Chondrocyte (in vitro differentiated cells): ENCODE measurements around the gene TPM1. TPM values are rescaled to one million over a fixed set of nuclear protein-coding genes. Genes with fewer than 3 reads are reported as not detected.

Experiments
- DNase-seq: peaks from one replicate; pipeline ENCODE4 v3.0.0; 2021; ENCODE audit warnings: mixed read lengths, low spot score
- H3K27ac Mint-ChIP-seq: one replicate; pipeline ENCODE4 v1.8.0; 2021; ENCODE audit warnings: mild to moderate bottlenecking, moderate library complexity, mixed read lengths; ENCODE audit not compliant: unreplicated experiment
- H3K27me3 Mint-ChIP-seq: 2 replicates; pipeline ENCODE4 v1.8.0; 2021; ENCODE audit warnings: low read depth, mixed read lengths
- H3K36me3 Mint-ChIP-seq: 2 replicates; pipeline ENCODE4 v1.8.0; 2021; ENCODE audit warnings: low read depth, mixed read lengths
- H3K4me1 Mint-ChIP-seq: 2 replicates; pipeline ENCODE4 v1.8.0; 2021; ENCODE audit warnings: low read depth, mild to moderate bottlenecking, mixed read lengths
- H3K4me3 Mint-ChIP-seq: one replicate; pipeline ENCODE4 v1.8.0; 2021; ENCODE audit warnings: mild to moderate bottlenecking, moderate library complexity, mixed read lengths; ENCODE audit not compliant: unreplicated experiment
- H3K9me3 Mint-ChIP-seq: 2 replicates; pipeline ENCODE4 v1.8.0; 2021; ENCODE audit warnings: low read depth, mixed read lengths
- CTCF ChIP-seq: fragments of 200-600 bp; sonication (generic); IDR thresholded peaks from 2 replicates; pipeline ENCODE4 v1.5.0; 2021; ENCODE audit warnings: antibody characterized with exemption, mild to moderate bottlenecking, moderate library complexity
- total RNA-seq: library from RNA; stranded (reverse); gene quantifications from 3 replicates; pipeline ENCODE4 v1.2.1, GENCODE V29; 2021

The TPM1 gene
- total RNA-seq, 1 donor from 2014 or later = 2,332 TPM

- no peaks in the 10 kb centered on the region for H3K27me3 Mint-ChIP-seq
- peak overlapping the region; percentile 99 for H3K4me3 Mint-ChIP-seq
- no peak for DNase-seq
- H3K36me3 Mint-ChIP-seq = peaks cover 60% of the 10 kb centered on the region
- TF ChIP-seq CTCF = no peak
- H3K27ac Mint-ChIP-seq = peak overlapping the region; percentile 96
- H3K4me1 Mint-ChIP-seq = peaks cover 59% of the 10 kb centered on the region
- no peaks in the 10 kb centered on the region for H3K9me3 Mint-ChIP-seq
These were observed 2.9 kb downstream of the TPM1 start for GRCh38 chr15:63045465-63045840.

DNA sequence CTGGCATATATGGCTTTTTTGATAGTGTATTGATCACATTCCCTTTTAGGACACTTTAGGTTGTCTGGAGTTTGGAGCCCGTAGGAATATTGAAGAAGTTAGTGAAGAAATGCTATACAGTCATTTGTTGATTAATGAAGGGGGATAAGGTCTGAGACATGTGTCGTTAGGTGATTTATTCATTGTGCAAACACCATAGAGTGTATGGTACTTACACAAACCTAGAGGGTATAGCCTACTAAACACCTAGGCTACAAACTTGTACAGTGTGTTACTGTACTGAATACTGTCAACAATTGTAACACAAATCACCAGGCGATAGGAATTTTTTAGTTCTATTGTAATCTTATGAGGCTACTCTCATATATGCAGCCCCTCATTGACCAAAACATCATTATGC lies 3.3 kb downstream of the TPM1 start:
- Mint-ChIP-seq H3K4me1 (peaks cover 59% of the 10 kb centered on the region), H3K4me3 (peak overlapping the region; percentile 99), H3K36me3 (peaks cover 63% of the 10 kb centered on the region), H3K27me3 (no peaks in the 10 kb centered on the region), H3K9me3 (no peaks in the 10 kb centered on the region), H3K27ac (peak overlapping the region; percentile 96)
- no peak for TF ChIP-seq CTCF
- DNase-seq = no peak

DNA sequence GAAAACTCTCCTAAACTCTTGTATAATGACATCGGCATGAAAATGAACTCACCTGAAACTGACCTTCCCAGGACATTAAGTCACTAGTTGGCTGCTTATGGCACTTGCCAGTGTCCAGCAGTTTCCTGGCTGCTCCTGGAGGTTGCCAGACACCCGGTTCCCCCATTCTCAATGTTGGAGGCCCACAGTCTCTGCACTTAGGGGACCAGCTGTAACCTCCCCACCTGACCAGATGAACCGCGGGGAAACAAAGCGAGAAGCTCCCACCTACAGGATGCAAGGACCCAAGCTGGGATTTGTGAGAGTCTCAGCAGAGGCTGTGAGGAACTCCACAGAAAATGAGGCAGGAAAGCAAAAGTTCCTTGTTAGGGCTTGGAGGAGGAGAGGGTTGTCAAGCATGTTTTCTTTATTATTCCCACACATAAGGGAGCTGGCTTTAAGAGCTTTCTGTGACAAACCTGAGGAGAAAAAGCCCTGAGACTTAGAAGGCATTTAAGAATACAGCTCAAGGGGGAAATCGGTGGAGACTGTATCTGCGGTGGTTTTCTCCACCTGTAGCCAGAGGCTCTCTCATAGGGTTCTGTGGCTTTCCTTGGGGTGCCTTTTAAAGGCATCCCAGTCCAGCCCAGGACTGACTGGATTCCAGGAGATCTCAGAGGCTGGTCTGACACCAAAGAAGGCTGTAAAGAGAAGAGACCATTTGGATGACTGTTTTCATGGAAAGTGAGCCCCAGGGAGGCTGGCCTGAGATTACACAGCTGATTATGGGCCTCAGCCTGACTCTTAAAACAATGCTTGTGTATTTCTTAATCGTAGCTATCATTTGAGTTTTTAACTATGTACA lies 4.6 kb downstream of the TPM1 start:
- H3K9me3 Mint-ChIP-seq = no peaks in the 10 kb centered on the region
- H3K36me3 Mint-ChIP-seq = peaks cover 74% of the 10 kb centered on the region
- no peak for TF ChIP-seq CTCF
- H3K27ac Mint-ChIP-seq = peak overlapping the region; percentile 96
- H3K27me3 Mint-ChIP-seq = no peaks in the 10 kb centered on the region
- H3K4me3 Mint-ChIP-seq = peak overlapping the region; percentile 99
- DNase-seq = no peak
- H3K4me1 Mint-ChIP-seq = peaks cover 61% of the 10 kb centered on the region

- Mint-ChIP-seq H3K9me3 (no peaks in the 10 kb centered on the region), H3K4me1 (peaks cover 68% of the 10 kb centered on the region), H3K27me3 (no peaks in the 10 kb centered on the region), H3K27ac (peak overlapping the region; percentile 96), H3K36me3 (peaks cover 77% of the 10 kb centered on the region), H3K4me3 (peak overlapping the region; percentile 99)
- TF ChIP-seq CTCF = no peak
- DNase-seq = no peak
These were observed 5.2 kb downstream of the TPM1 start for GRCh38 chr15:63047792-63048114.

- Mint-ChIP-seq H3K4me3 (peak overlapping the region; percentile 99), H3K27ac (peak overlapping the region; percentile 96), H3K36me3 (peaks cover 76% of the 10 kb centered on the region), H3K27me3 (no peaks in the 10 kb centered on the region), H3K4me1 (peaks cover 72% of the 10 kb centered on the region), H3K9me3 (no peaks in the 10 kb centered on the region)
- peak; percentile 98 for DNase-seq
- TF ChIP-seq CTCF = peak; percentile 95
These were observed 5.7 kb downstream of the TPM1 start for GRCh38 chr15:63048115-63048775.
